HuH-7 (cell line): ENCODE results near the gene TC2N.
"Not testable (repeated sequence)": the region's sequence is repeated elsewhere in the genome, so short reads cannot be mapped to it uniquely, and the experiment has no call there.

Experiments used
- DNase-seq: peaks from one replicate; pipeline ENCODE4 v3.0.0; 2011; ENCODE audit warnings: low spot score

Gene TC2N

GRCh38 chr14:91835197-91835919, 32.0 kb downstream of the TC2N start:
- no peak for DNase-seq

- DNase-seq: no peak
These were observed 32.8 kb downstream of the TC2N start for GRCh38 chr14:91834571-91834970.

GRCh38 chr14:91831337-91831736, 36.0 kb downstream of the TC2N start:
- DNase-seq: no peak

GRCh38 chr14:91830777-91831176, 36.6 kb downstream of the TC2N start:
- DNase-seq: no peak

- DNase-seq: no peak
These were observed 37.8 kb downstream of the TC2N start for GRCh38 chr14:91829511-91829910.

- DNase-seq: no peak
These were observed 39.6 kb downstream of the TC2N start for GRCh38 chr14:91827746-91828145.

GRCh38 chr14:91817566-91818325, 49.6 kb downstream of the TC2N start:
- no peak for DNase-seq

- DNase-seq: no peak
These were observed 53.0 kb downstream of the TC2N start for GRCh38 chr14:91814317-91814716.

GRCh38 chr14:91810699-91811098, 56.6 kb downstream of the TC2N start:
- DNase-seq: no peak

GRCh38 chr14:91806716-91807115, 60.6 kb downstream of the TC2N start:
- no peak for DNase-seq

- DNase-seq: not testable (repeated sequence)
These were observed 61.2 kb downstream of the TC2N start for GRCh38 chr14:91806094-91806493.

- no peak for DNase-seq
These were observed 61.7 kb downstream of the TC2N start for GRCh38 chr14:91805659-91806058.

- DNase-seq: no peak
These were observed 66.0 kb downstream of the TC2N start for GRCh38 chr14:91801358-91801757.

GRCh38 chr14:91796617-91797347, 70.6 kb downstream of the TC2N start:
- no peak for DNase-seq

- DNase-seq: no peak
These were observed 73.6 kb downstream of the TC2N start for GRCh38 chr14:91793704-91794103.

- no peak for DNase-seq
These were observed 81.1 kb downstream of the TC2N start for GRCh38 chr14:91786188-91786587.

GRCh38 chr14:91780452-91780851, 86.9 kb downstream of the TC2N start:
- peak; percentile 37 for DNase-seq

GRCh38 chr14:91778217-91778616, 89.1 kb downstream of the TC2N start:
- no peak for DNase-seq

GRCh38 chr14:91774140-91775096, 92.9 kb downstream of the TC2N start:
- no peak for DNase-seq

- no peak for DNase-seq
These were observed 97.2 kb downstream of the TC2N start for GRCh38 chr14:91770185-91770584.

GRCh38 chr14:91755570-91756295, 111.6 kb downstream of the TC2N start:
- DNase-seq: no peak
